Kidney epithelial cell (primary cell): Measurements from ENCODE around the gene ATAT1. TPM values are rescaled to one million over a fixed set of nuclear protein-coding genes. Genes with fewer than 3 reads are reported as not detected.
A peak's percentile ranks its signal among the peaks of the same experiment; 100 is the strongest.

Experiments
- DNase-seq: peaks from one replicate; pipeline ENCODE4 v3.0.0-alpha.2; 2010; ENCODE audit warnings: low read depth
- H3K27me3 ChIP-seq: 2 replicates; pipeline ENCODE4 v1.6.0; 2011; ENCODE audit warnings: low read length; ENCODE audit not compliant: control insufficient read depth, insufficient read depth
- H3K36me3 ChIP-seq: 2 replicates; pipeline ENCODE4 v1.5.1; 2011; ENCODE audit warnings: low read length; ENCODE audit not compliant: control insufficient read depth, insufficient read depth
- H3K4me3 ChIP-seq: 2 replicates; pipeline ENCODE4 v1.5.1; 2011; ENCODE audit warnings: low read depth, mild to moderate bottlenecking, control low read depth, low read length
- CTCF ChIP-seq: IDR thresholded peaks from 2 replicates; pipeline ENCODE4 v1.5.1; 2011; ENCODE audit warnings: mild to moderate bottlenecking, moderate library complexity, low read length, control low read depth, inconsistent platforms; ENCODE audit not compliant: insufficient read depth, poor library complexity, severe bottlenecking
- total RNA-seq: library from RNA; depleted of rRNA; stranded (reverse); fragments of >200 nt; gene quantifications from 2 replicates; pipeline ENCODE4 v1.2.3, GENCODE V29; 2015

Gene ATAT1
- total RNA-seq, 1 donor from 2014 or later, result 8.5 TPM

GRCh38 chr6:30643656-30644055 lies 17.0 kb downstream of the ATAT1 start:
- no peaks in the 10 kb centered on the region for H3K36me3 ChIP-seq
- TF ChIP-seq CTCF, result no peak
- H3K4me3 ChIP-seq, result no peak overlapping the region
- no peaks in the 10 kb centered on the region for H3K27me3 ChIP-seq
- no peak for DNase-seq

GRCh38 chr6:30644769-30645168 lies 18.1 kb downstream of the ATAT1 start:
- Histone ChIP-seq H3K27me3 (no peaks in the 10 kb centered on the region), H3K4me3 (no peak overlapping the region), H3K36me3 (no peaks in the 10 kb centered on the region)
- no peak for DNase-seq
- TF ChIP-seq CTCF, result no peak

- Histone ChIP-seq H3K4me3 (no peak overlapping the region), H3K27me3 (no peaks in the 10 kb centered on the region), H3K36me3 (no peaks in the 10 kb centered on the region)
- no peak for TF ChIP-seq CTCF
- DNase-seq, result no peak
Measured at GRCh38 chr6:30645989-30646388, 19.3 kb downstream of the ATAT1 start.

- peak within 1 kb of the TSS; percentile 99 for H3K4me3 ChIP-seq
- no peaks in the 10 kb centered on the region for H3K27me3 ChIP-seq
- no peak for TF ChIP-seq CTCF
- DNase-seq, result peak; percentile 72
- no peaks in the 10 kb centered on the region for H3K36me3 ChIP-seq
Measured at GRCh38 chr6:30646450-30647241, 20.0 kb downstream of the ATAT1 start, which contains the start of gene C6orf136. Gene C6orf136 (plus strand): TSS chr6:30647133. CDS start chr6:30647232, 99 bp downstream.

GRCh38 chr6:30647242-30648116 lies 20.8 kb downstream of the ATAT1 start:
- H3K36me3 ChIP-seq, result no peaks in the 10 kb centered on the region
- no peaks in the 10 kb centered on the region for H3K27me3 ChIP-seq
- DNase-seq, result no peak
- H3K4me3 ChIP-seq, result peak overlapping the region; percentile 99
- TF ChIP-seq CTCF, result no peak
